MCF 10A (cell line): Measurements from ENCODE around the gene C11orf21. TPM values are rescaled to one million over a fixed set of nuclear protein-coding genes. Genes with fewer than 3 reads are reported as not detected.

Experiments
- BruUV-seq: library from RNA; stranded (reverse); fragments of 400-500 nt; replicated peaks from 2 replicates; lab custom pipeline; 2021; lab: Mats Ljungman, UMichigan
- CTCF ChIA-PET: fragments of 300-600 bp; sonication (Branson Sonifier 250); formaldehyde crosslinking; extraction: SDS; loops from one replicate; lab custom pipeline; 2021; ENCODE audit warnings: antibody characterized with exemption, inconsistent platforms; lab: Yijun Ruan, JAX
- POLR2A ChIA-PET: fragments of 300-600, 350-650 bp; sonication (Branson Sonifier 250); formaldehyde crosslinking; extraction: SDS; loops from one replicate; lab custom pipeline; 2020; ENCODE audit warnings: antibody characterized with exemption, inconsistent platforms; lab: Yijun Ruan, JAX
- DNase-seq: peaks from one replicate; pipeline ENCODE4 v3.0.0-alpha.2; 2018; ENCODE audit not compliant: unreplicated experiment
- H3K27ac Mint-ChIP-seq: one replicate; pipeline ENCODE4 v1.8.0; 2022; ENCODE audit warnings: mild to moderate bottlenecking, low read depth, mixed read lengths; ENCODE audit not compliant: unreplicated experiment
- H3K27me3 Mint-ChIP-seq: one replicate; pipeline ENCODE4 v1.8.0; 2022; ENCODE audit warnings: mixed read lengths; ENCODE audit not compliant: insufficient read depth, unreplicated experiment
- H3K36me3 Mint-ChIP-seq: one replicate; pipeline ENCODE4 v1.8.0; 2022; ENCODE audit warnings: mild to moderate bottlenecking, moderate library complexity, mixed read lengths; ENCODE audit not compliant: insufficient read depth, unreplicated experiment
- H3K4me1 Mint-ChIP-seq: one replicate; pipeline ENCODE4 v1.8.0; 2022; ENCODE audit warnings: mixed read lengths; ENCODE audit not compliant: insufficient read depth, unreplicated experiment
- H3K4me3 Mint-ChIP-seq: one replicate; pipeline ENCODE4 v1.8.0; 2022; ENCODE audit warnings: mild to moderate bottlenecking, moderate library complexity, mixed read lengths; ENCODE audit not compliant: unreplicated experiment
- H3K9me3 Mint-ChIP-seq: one replicate; pipeline ENCODE4 v1.8.0; 2022; ENCODE audit warnings: mixed read lengths; ENCODE audit not compliant: unreplicated experiment
- intact Hi-C: fragments of 100-400 bp; cut with micrococcal nuclease; formaldehyde crosslinking; loops from 2 replicates; pipeline ENCODE4 v1.14.1; 2022
- total RNA-seq: library from RNA; stranded (reverse); gene quantifications from 2 replicates; pipeline ENCODE4 v1.2.3, GENCODE V29; 2022
- TF ChIP-seq, protein P1 (sequence below): fragments of 200-600 bp; IDR thresholded peaks from one replicate; pipeline ENCODE4 v1.8.0; 2022; ENCODE audit warnings: antibody characterized with exemption, mild to moderate bottlenecking; ENCODE audit not compliant: unreplicated experiment

C11orf21 gene
- total RNA-seq, 1 experiment from 2014 or later: not detected

GRCh38 chr11:2346014-2346413, 44.3 kb upstream of the C11orf21 start:
- Mint-ChIP-seq H3K27ac (no peak overlapping the region), H3K4me3 (no peak overlapping the region), H3K27me3 (no peaks in the 10 kb centered on the region), H3K9me3 (peaks cover 14% of the 10 kb centered on the region), H3K4me1 (no peaks in the 10 kb centered on the region), H3K36me3 (no peaks in the 10 kb centered on the region)
- intact Hi-C loops: no loop called here
- POLR2A ChIA-PET: interaction anchor here (0.7 kb wide), 1 partner anchor 12 kb away, joined by 3 read pairs; no protein-coding TSS in a partner anchor
- no peak for DNase-seq
- no TSS peak for BruUV-seq
- TF ChIP-seq, protein P1, sequence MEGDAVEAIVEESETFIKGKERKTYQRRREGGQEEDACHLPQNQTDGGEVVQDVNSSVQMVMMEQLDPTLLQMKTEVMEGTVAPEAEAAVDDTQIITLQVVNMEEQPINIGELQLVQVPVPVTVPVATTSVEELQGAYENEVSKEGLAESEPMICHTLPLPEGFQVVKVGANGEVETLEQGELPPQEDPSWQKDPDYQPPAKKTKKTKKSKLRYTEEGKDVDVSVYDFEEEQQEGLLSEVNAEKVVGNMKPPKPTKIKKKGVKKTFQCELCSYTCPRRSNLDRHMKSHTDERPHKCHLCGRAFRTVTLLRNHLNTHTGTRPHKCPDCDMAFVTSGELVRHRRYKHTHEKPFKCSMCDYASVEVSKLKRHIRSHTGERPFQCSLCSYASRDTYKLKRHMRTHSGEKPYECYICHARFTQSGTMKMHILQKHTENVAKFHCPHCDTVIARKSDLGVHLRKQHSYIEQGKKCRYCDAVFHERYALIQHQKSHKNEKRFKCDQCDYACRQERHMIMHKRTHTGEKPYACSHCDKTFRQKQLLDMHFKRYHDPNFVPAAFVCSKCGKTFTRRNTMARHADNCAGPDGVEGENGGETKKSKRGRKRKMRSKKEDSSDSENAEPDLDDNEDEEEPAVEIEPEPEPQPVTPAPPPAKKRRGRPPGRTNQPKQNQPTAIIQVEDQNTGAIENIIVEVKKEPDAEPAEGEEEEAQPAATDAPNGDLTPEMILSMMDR: no peak
- CTCF ChIA-PET: interaction anchor here (1.0 kb wide), 1 partner anchor 73 kb away, joined by 3 read pairs; no protein-coding TSS in a partner anchor

GRCh38 chr11:2345050-2345449, 43.3 kb upstream of the C11orf21 start:
- DNase-seq: no peak
- Mint-ChIP-seq H3K27ac (no peak overlapping the region), H3K27me3 (no peaks in the 10 kb centered on the region), H3K4me3 (no peak overlapping the region), H3K9me3 (peaks cover 14% of the 10 kb centered on the region), H3K4me1 (no peaks in the 10 kb centered on the region), H3K36me3 (no peaks in the 10 kb centered on the region)
- TF ChIP-seq, protein P1: no peak
- ChIA-PET POLR2A (no interaction called here), CTCF (no interaction called here)
- no TSS peak for BruUV-seq
- intact Hi-C loops: no loop called here

- peaks cover 8% of the 10 kb centered on the region for H3K27me3 Mint-ChIP-seq
- POLR2A ChIA-PET: no interaction called here
These were observed 41.8 kb upstream of the C11orf21 start for GRCh38 chr11:2343502-2343901.

DNA sequence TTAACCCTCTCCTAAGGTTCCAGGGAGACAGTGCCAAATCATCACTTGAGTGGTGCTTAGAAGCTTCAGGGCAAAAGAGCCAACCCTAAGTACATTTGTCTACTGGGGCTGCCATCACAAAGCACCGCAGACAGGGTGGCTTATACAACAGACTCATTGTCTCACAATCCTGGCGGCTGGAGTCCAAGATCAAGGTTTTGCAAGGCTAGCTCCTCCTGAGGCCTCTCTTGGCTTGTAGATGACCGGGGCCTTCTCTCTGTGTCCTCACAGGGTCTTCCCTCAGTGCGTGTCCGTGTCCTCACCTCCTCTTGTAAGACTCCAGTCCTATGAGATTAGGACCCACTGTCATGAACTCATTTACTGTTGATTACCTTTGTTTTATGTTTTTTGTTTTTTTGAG, 41.3 kb upstream of the C11orf21 start:
- TF ChIP-seq, protein P1: no peak
- no peak for DNase-seq
- H3K36me3 Mint-ChIP-seq: no peaks in the 10 kb centered on the region

More at GRCh38 chr11:2343502-2343901, 41.8 kb upstream of the C11orf21 start:
- Mint-ChIP-seq H3K4me3 (no peak overlapping the region), H3K36me3 (no peaks in the 10 kb centered on the region), H3K4me1 (no peaks in the 10 kb centered on the region), H3K27ac (no peak overlapping the region), H3K9me3 (peaks cover 6% of the 10 kb centered on the region)
- CTCF ChIA-PET: interaction anchor here (1.0 kb wide), 1 partner anchor 38 kb away, joined by 5 read pairs; no protein-coding TSS in a partner anchor
- DNase-seq: no peak
- no TSS peak for BruUV-seq
- intact Hi-C loops: no loop called here
- TF ChIP-seq, protein P1: no peak

More for the DNA sequence above, 41.3 kb upstream of the C11orf21 start:
- BruUV-seq: no TSS peak
- H3K9me3 Mint-ChIP-seq: peaks cover under 1% of the 10 kb centered on the region
- no peak overlapping the region for H3K4me3 Mint-ChIP-seq
- no peak overlapping the region for H3K27ac Mint-ChIP-seq
- intact Hi-C loops: no loop called here
- ChIA-PET CTCF (interaction anchor here (0.6 to 1.0 kb wide), 2 partner anchors 38 to 135 kb away, joined by 4 to 5 read pairs; no protein-coding TSS in a partner anchor), POLR2A (no interaction called here)
- peaks cover 13% of the 10 kb centered on the region for H3K27me3 Mint-ChIP-seq
- H3K4me1 Mint-ChIP-seq: no peaks in the 10 kb centered on the region
